K562 (cell line): ENCODE results near the gene CSH1. TPM values are rescaled to one million over a fixed set of nuclear protein-coding genes. Genes with fewer than 3 reads are reported as not detected.

Experiments
- CBX1 ChIP-seq: sonication (generic); IDR thresholded peaks from 2 replicates; pipeline ENCODE4 v1.6.1; 2016; ENCODE audit warnings: antibody characterized with exemption, low read depth, mild to moderate bottlenecking
- ETS2 ChIP-seq: IDR thresholded peaks from 2 replicates; pipeline ENCODE4 v1.6.1; 2016; ENCODE audit warnings: borderline replicate concordance, missing genetic modification characterization, mild to moderate bottlenecking, moderate library complexity, missing compliant biosample characterization; ENCODE audit not compliant: poor library complexity, severe bottlenecking
- FOXK2 ChIP-seq, 2 experiments: fragments of 450-650 bp; IDR thresholded peaks in 1 of 2; conservative IDR thresholded peaks in 1 of 2; 2 replicates each; pipeline ENCODE4 v1.6.1; 2016; ENCODE audit warnings: low read depth in 2 of 2, mild to moderate bottlenecking in 1 of 2
- HCFC1 ChIP-seq: IDR thresholded peaks from 2 replicates; pipeline ENCODE4 v1.6.1; 2012; ENCODE audit warnings: low read depth, low read length, improper control_type of control experiment
- HEY1 ChIP-seq: fragments of 250-450 bp; sonication (Bioruptor Pico); IDR thresholded peaks from 2 replicates; pipeline ENCODE4 v1.5.0; 2020; ENCODE audit warnings: mild to moderate bottlenecking, moderate library complexity, borderline replicate concordance
- HNRNPLL ChIP-seq: fragments of 200-400 bp; formaldehyde crosslinking; IDR thresholded peaks from 2 replicates; pipeline ENCODE4 v1.6.1; 2017; ENCODE audit warnings: low read length, low read depth, mild to moderate bottlenecking; ENCODE audit not compliant: poor library complexity, severe bottlenecking
- KLF16 ChIP-seq: IDR thresholded peaks from 2 replicates; pipeline ENCODE4 v1.6.1; 2016; ENCODE audit warnings: antibody characterized with exemption
- MED1 ChIP-seq: sonication (generic); formaldehyde crosslinking; IDR thresholded peaks from 2 replicates; pipeline ENCODE4 v1.8.1; 2023; ENCODE audit warnings: missing genetic modification reagents, borderline replicate concordance
- MTA3 ChIP-seq: fragments of 450-650 bp; formaldehyde crosslinking; IDR thresholded peaks from 2 replicates; pipeline ENCODE4 v1.6.1; 2017; ENCODE audit warnings: mild to moderate bottlenecking, borderline replicate concordance
- NCOA2 ChIP-seq, 2 experiments: fragments of 450-650 bp; IDR thresholded peaks; 2 replicates each; pipeline ENCODE4 v1.6.1; 2018; ENCODE audit warnings: mild to moderate bottlenecking in 2 of 2, moderate library complexity in 1 of 2; ENCODE audit not compliant: partially characterized antibody in 2 of 2
- POLR3G ChIP-seq: IDR thresholded peaks from 2 replicates; pipeline ENCODE4 v1.6.1; 2011; ENCODE audit not compliant: insufficient read length, insufficient replicate concordance; ENCODE audit errors: extremely low read depth
- RBM34 ChIP-seq: fragments of 200-400 bp; formaldehyde crosslinking; IDR thresholded peaks from 2 replicates; pipeline ENCODE4 v1.6.1; 2018; ENCODE audit warnings: low read length, borderline replicate concordance; ENCODE audit not compliant: insufficient read depth
- SPI1 ChIP-seq: IDR thresholded peaks from 2 replicates; pipeline ENCODE4 v1.6.1; 2011; ENCODE audit warnings: low read depth, low read length, control low read depth, borderline replicate concordance
- TEAD2 ChIP-seq: fragments of 450-650 bp; IDR thresholded peaks from 2 replicates; pipeline ENCODE4 v1.6.1; 2016; ENCODE audit warnings: missing genetic modification characterization, control low read depth, missing compliant biosample characterization
- TRIM24 ChIP-seq, 2 experiments: fragments of 450-650 bp; IDR thresholded peaks; 2 replicates each; pipeline ENCODE4 v1.6.1; 2016
- ZBTB34 ChIP-seq: fragments of 250-450 bp; sonication (Bioruptor Pico); IDR thresholded peaks from 2 replicates; pipeline ENCODE4 v1.8.0; 2021; ENCODE audit warnings: mild to moderate bottlenecking, moderate library complexity
- ZBTB5 ChIP-seq: fragments of 450-650 bp; IDR thresholded peaks from 2 replicates; pipeline ENCODE4 v1.6.1; 2017; ENCODE audit warnings: antibody characterized with exemption
- ZBTB7A ChIP-seq: IDR thresholded peaks from 2 replicates; pipeline ENCODE4 v1.6.1; 2011; ENCODE audit warnings: low read depth, mild to moderate bottlenecking, low read length, moderate library complexity, borderline replicate concordance; ENCODE audit not compliant: control insufficient read depth
- ZNF277 ChIP-seq: fragments of 250-450 bp; sonication (Bioruptor Pico); IDR thresholded peaks from 2 replicates; pipeline ENCODE4 v1.8.0; 2022; ENCODE audit warnings: inconsistent platforms, mild to moderate bottlenecking, moderate library complexity, borderline replicate concordance
- ZNF639 ChIP-seq, 2 experiments: fragments of 200-800 bp in 1 of 2; sonication (Bioruptor generic) in 1 of 2; sonication (generic) in 1 of 2; formaldehyde crosslinking in 1 of 2; IDR thresholded peaks in 1 of 2; conservative IDR thresholded peaks in 1 of 2; 2 replicates each; pipeline versions ENCODE4 v1.5.0 to v1.6.1; 2016 to 2020; ENCODE audit warnings: missing compliant biosample characterization in 1 of 2, missing genetic modification characterization in 1 of 2, missing genetic modification reagents in 1 of 2
- polyA plus RNA-seq, 8 experiments: library from polyadenylated mRNA; depleted of rRNA in 4 of 8; stranded (reverse) in 5 of 8; unstranded in 3 of 8; fragments of >200 nt; fragmentation: Nextera tagmentation in 2 of 8; fragmentation: Illumina TruSeq in 1 of 8; extraction: Ambion mirVana in 2 of 8; extraction: Trizol in 1 of 8; gene quantifications; 2 replicates each; pipeline versions ENCODE4 v1.2.1 to v1.2.3, GENCODE V29; 2011 to 2014; ENCODE audit warnings: inconsistent platforms in 1 of 8, missing spikeins in 1 of 8
- total RNA-seq, 7 experiments: library from RNA; depleted of rRNA in 6 of 7; stranded (reverse); fragments of >200 nt in 6 of 7; fragmentation: Illumina TruSeq in 2 of 7; extraction: Trizol in 2 of 7; gene quantifications; 2 replicates each; pipeline versions ENCODE4 v1.2.1 to v1.2.3, GENCODE V29; 2011 to 2021; ENCODE audit warnings: low replicate concordance in 1 of 7

CSH1 gene
- total and polyA plus RNA-seq, 9 of the 15 experiments (the other 6 are each of a cell fraction or from before 2014, with no cell fraction given) = not detected

GRCh38 chr17:63848834-63849689, 47.3 kb downstream of the CSH1 start (continued):
- peak in 1 of 2 experiments; percentile 81; a peak in 2 of 4 replicates for TF ChIP-seq ZNF639 (CRISPR knock-in tag; conservative IDR thresholded peaks at IDR 0.05 in 1 of 2, IDR thresholded peaks at IDR 0.05 in 1 of 2)
- no peak for TF ChIP-seq ETS2
- TF ChIP-seq MED1 (CRISPR knock-in tag) = 0 out of 2 replicates have a peak, but pooled peaks have one; percentile 79
- TF ChIP-seq POLR3G = no peak
- peak; percentile 76 for TF ChIP-seq ZBTB34 (CRISPR knock-in tag)
- no peak for TF ChIP-seq ZNF277
- TF ChIP-seq TEAD2 = no peak
- peak; percentile 88 for TF ChIP-seq CBX1
- no peak for TF ChIP-seq HNRNPLL
- peak; percentile 72; the same call in 1 of the 2 replicates for TF ChIP-seq MTA3
- TF ChIP-seq SPI1 = no peak
- no peak for TF ChIP-seq ZBTB7A
- TF ChIP-seq KLF16 = peak; percentile 12; the same call in 1 of the 2 replicates
- TF ChIP-seq NCOA2 (IDR thresholded peaks at IDR 0.05; ENCODE audit: partially characterized antibody in 2 of 2) = no peak
- no peak for TF ChIP-seq RBM34
- peak; percentile 41; the same call in 1 of the 2 replicates for TF ChIP-seq HCFC1
- TF ChIP-seq TRIM24 (IDR thresholded peaks at IDR 0.05) = peak; percentile 93
- peak; percentile 76 to 100 for TF ChIP-seq FOXK2 (conservative IDR thresholded peaks at IDR 0.05 in 1 of 2, IDR thresholded peaks at IDR 0.05 in 1 of 2; ENCODE audit: low read depth in 2 of 2)
- TF ChIP-seq HEY1 (CRISPR knock-in tag) = no peak; the same call in 1 of the 2 replicates
- no peak for TF ChIP-seq ZBTB5
